OCI-LY3 (cell line): ENCODE measurements around the gene PDCL3.

Experiments
- H2AFZ ChIP-seq: fragments of 200-600, 300-600 bp; shearing (Covaris generic); 2 replicates; pipeline ENCODE4 v1.6.0; 2014; ENCODE audit warnings: antibody characterized with exemption, low read depth, low read length
- H3K27ac ChIP-seq: fragments of 200-600, 300-600 bp; sonication (generic); 2 replicates; pipeline ENCODE4 v1.5.1; 2014; ENCODE audit warnings: mild to moderate bottlenecking, low read length, moderate library complexity, mixed read lengths
- H3K27me3 ChIP-seq: fragments of 200-600, 300-600 bp; sonication (generic); 2 replicates; pipeline ENCODE4 v1.6.1; 2014; ENCODE audit warnings: low read depth, low read length, mixed read lengths
- H3K36me3 ChIP-seq: fragments of 200-600, 300-600 bp; sonication (generic); replicated peaks from 2 replicates; pipeline ENCODE3; 2014; ENCODE audit warnings: low read depth, low read length, mixed read lengths
- H3K4me1 ChIP-seq: fragments of 300-600, 200-600 bp; sonication (generic); 2 replicates; pipeline ENCODE4 v1.6.1; 2014; ENCODE audit warnings: low read length, mixed read lengths
- H3K4me2 ChIP-seq: fragments of 200-600, 300-600 bp; sonication (generic); 2 replicates; pipeline ENCODE4 v1.6.1; 2014; ENCODE audit warnings: low read length, mixed read lengths
- H3K4me3 ChIP-seq: fragments of 300-600, 200-600 bp; sonication (generic); 2 replicates; pipeline ENCODE4 v1.5.1; 2014; ENCODE audit warnings: antibody characterized with exemption, mild to moderate bottlenecking, low read length, moderate library complexity
- H3K79me2 ChIP-seq: fragments of 300-600, 200-600 bp; shearing (Covaris generic); 2 replicates; pipeline ENCODE4 v1.6.1; 2014; ENCODE audit warnings: mild to moderate bottlenecking, low read length, mixed read lengths
- H3K9ac ChIP-seq: fragments of 300-600, 200-600 bp; shearing (Covaris generic); 2 replicates; pipeline ENCODE4 v1.6.0; 2014; ENCODE audit warnings: mild to moderate bottlenecking, low read length, moderate library complexity
- H3K9me3 ChIP-seq: fragments of 200-600, 300-600 bp; shearing (Covaris generic); 2 replicates; pipeline ENCODE4 v1.6.1; 2014; ENCODE audit warnings: low read length, mixed read lengths; ENCODE audit not compliant: insufficient read depth
- H4K20me1 ChIP-seq: fragments of 200-600, 300-600 bp; sonication (generic); 2 replicates; pipeline ENCODE4 v1.6.1; 2016; ENCODE audit warnings: low read length, mixed read lengths; ENCODE audit not compliant: insufficient read depth
- CTCF ChIP-seq: fragments of 200-600, 300-600 bp; sonication (generic); IDR thresholded peaks from 2 replicates; pipeline ENCODE4 v1.5.1; 2014; ENCODE audit warnings: antibody characterized with exemption, low read length, low read depth
- EZH2phosphoT487 ChIP-seq: fragments of 200-600 bp; shearing (Covaris generic); IDR thresholded peaks from 2 replicates; pipeline ENCODE4 v1.6.1; 2018; ENCODE audit warnings: antibody characterized with exemption, mixed run types, low read depth

The PDCL3 gene

DNA sequence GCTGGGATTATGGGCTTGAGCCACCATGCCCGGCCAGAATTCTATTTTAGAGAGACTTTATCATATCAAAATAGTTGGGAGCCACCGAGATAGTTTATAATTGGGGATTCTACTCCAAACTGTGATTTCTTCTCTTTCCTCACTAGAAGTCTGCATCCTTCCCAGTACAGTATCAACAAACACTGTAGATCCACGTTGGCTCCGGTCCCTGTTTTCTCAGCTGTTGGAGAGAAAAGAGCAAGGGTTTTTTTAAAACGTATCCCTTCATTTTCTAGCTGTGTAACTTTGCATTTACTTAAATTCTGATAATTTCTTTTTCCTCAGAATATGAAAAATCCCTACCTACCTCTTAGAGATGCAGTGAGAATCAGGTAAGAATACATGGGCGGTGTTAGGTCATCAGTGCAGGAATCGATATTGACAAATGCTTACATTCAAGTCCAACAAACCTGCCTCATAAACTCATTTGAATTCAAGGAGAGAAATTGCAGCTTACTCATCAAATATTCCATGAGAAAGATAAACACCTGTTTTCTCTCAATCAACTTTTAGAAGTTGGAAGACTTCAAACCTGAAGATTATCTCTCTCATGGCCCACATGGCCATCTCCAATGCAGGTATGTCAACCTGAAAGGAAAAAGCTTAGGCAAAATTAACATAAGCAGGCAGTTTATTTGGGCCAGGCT lies 17.7 kb upstream of the PDCL3 start:
- no peaks in the 10 kb centered on the region for H3K9me3 ChIP-seq
- no peaks in the 10 kb centered on the region for H3K79me2 ChIP-seq
- H3K4me3 ChIP-seq: no peak overlapping the region

GRCh38 chr2:100546469-100546868 lies 16.3 kb upstream of the PDCL3 start:
- no peaks in the 10 kb centered on the region for H3K27me3 ChIP-seq
- TF ChIP-seq EZH2phosphoT487 (no peak), CTCF (no peak)
- no peak overlapping the region for H3K27ac ChIP-seq

More for the DNA sequence above, 17.7 kb upstream of the PDCL3 start:
- Histone ChIP-seq H4K20me1 (no peaks in the 10 kb centered on the region), H2AFZ (no peak overlapping the region), H3K4me2 (no peak overlapping the region), H3K4me1 (no peaks in the 10 kb centered on the region), H3K27me3 (no peaks in the 10 kb centered on the region), H3K9ac (no peak overlapping the region), H3K27ac (no peak overlapping the region), H3K36me3 (no peaks in the 10 kb centered on the region)
- no peak for TF ChIP-seq EZH2phosphoT487

GRCh38 chr2:100548771-100549170 lies 14.0 kb upstream of the PDCL3 start:
- H3K27me3 ChIP-seq: no peaks in the 10 kb centered on the region
- H3K9ac ChIP-seq: no peak overlapping the region
- TF ChIP-seq CTCF: no peak
- TF ChIP-seq EZH2phosphoT487: no peak
- no peak overlapping the region for H3K4me2 ChIP-seq
- no peaks in the 10 kb centered on the region for H4K20me1 ChIP-seq
- no peaks in the 10 kb centered on the region for H3K36me3 ChIP-seq
- H3K27ac ChIP-seq: no peak overlapping the region
- H3K9me3 ChIP-seq: no peaks in the 10 kb centered on the region
- H2AFZ ChIP-seq: no peak overlapping the region
- no peaks in the 10 kb centered on the region for H3K79me2 ChIP-seq
- no peaks in the 10 kb centered on the region for H3K4me1 ChIP-seq
- H3K4me3 ChIP-seq: no peak overlapping the region

More at GRCh38 chr2:100546469-100546868, 16.3 kb upstream of the PDCL3 start:
- Histone ChIP-seq H3K79me2 (no peaks in the 10 kb centered on the region), H2AFZ (no peak overlapping the region), H3K9me3 (no peaks in the 10 kb centered on the region), H3K4me1 (no peaks in the 10 kb centered on the region), H3K4me2 (no peak overlapping the region), H4K20me1 (no peaks in the 10 kb centered on the region), H3K9ac (no peak overlapping the region), H3K36me3 (no peaks in the 10 kb centered on the region), H3K4me3 (no peak overlapping the region)

DNA sequence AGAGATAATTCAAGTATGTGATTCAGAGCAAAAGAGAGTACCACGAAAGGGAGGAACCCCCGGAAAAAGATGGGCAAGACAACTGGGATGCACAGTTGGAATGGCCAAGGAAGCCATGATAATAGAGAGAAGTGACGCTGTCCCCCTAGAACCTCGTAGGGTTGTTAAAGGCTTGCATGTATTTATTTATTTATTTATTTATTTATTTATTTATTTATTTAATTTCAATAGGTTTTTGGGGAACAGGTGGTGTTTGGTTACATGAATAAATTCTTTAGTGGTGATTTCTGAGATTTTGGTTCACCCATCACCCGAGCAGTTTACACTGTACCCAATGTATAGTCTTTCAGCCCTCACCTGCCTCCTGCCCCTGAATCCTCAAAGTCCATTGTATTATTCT lies 11.5 kb upstream of the PDCL3 start:
- no peak for TF ChIP-seq EZH2phosphoT487
- no peak for TF ChIP-seq CTCF

More for the DNA sequence above, 11.5 kb upstream of the PDCL3 start:
- no peak overlapping the region for H3K4me2 ChIP-seq
- H3K79me2 ChIP-seq: no peaks in the 10 kb centered on the region
- H3K9ac ChIP-seq: no peak overlapping the region
- no peak overlapping the region for H2AFZ ChIP-seq
- H3K27ac ChIP-seq: no peak overlapping the region
- H3K27me3 ChIP-seq: no peaks in the 10 kb centered on the region
- H3K9me3 ChIP-seq: no peaks in the 10 kb centered on the region
- no peak overlapping the region for H3K4me3 ChIP-seq
- no peaks in the 10 kb centered on the region for H3K36me3 ChIP-seq
- peaks cover 5% of the 10 kb centered on the region; the same call in 1 of the 2 replicates for H3K4me1 ChIP-seq
- H4K20me1 ChIP-seq: no peaks in the 10 kb centered on the region
